HG02610 (cell line): ENCODE results near the gene GRIA4.

Source experiments
- ATAC-seq: cut with Tn5 transposase; IDR thresholded peaks from one replicate; pipeline ENCODE4 v1.9.1; 2021; ENCODE audit warnings: mild to moderate bottlenecking, moderate library complexity; ENCODE audit not compliant: unreplicated experiment

GRIA4 gene

DNA sequence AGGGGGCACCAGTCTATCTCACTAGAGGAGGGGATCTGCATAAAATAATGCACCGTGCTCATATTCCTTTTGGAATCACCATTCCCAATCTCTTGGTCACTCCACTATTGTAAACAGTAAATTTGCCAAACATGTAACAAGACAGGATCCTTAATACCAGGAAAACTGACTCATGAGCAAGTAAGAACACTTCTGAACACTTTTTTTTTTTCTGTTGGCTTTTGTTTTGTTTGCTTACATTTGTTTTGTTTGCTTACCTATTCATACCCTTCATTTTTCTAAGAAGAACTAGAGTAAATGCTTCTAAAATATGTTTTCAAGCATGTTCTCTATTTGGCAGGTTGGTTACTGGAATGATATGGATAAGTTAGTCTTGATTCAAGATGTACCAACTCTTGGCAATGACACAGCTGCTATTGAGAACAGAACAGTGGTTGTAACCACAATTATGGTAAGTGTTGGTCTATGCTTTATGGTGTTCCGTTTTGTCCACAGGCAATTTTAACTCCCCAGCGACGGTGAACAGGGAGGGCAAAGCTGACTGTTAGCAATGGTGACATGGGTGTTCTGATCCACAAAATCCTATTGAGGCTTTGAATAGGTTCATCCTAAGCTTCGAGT is 300.3 kb downstream of the GRIA4 start:
- no peak for ATAC-seq

GRCh38 chr11:105911454-105911853 is 301.6 kb downstream of the GRIA4 start:
- no peak for ATAC-seq

DNA sequence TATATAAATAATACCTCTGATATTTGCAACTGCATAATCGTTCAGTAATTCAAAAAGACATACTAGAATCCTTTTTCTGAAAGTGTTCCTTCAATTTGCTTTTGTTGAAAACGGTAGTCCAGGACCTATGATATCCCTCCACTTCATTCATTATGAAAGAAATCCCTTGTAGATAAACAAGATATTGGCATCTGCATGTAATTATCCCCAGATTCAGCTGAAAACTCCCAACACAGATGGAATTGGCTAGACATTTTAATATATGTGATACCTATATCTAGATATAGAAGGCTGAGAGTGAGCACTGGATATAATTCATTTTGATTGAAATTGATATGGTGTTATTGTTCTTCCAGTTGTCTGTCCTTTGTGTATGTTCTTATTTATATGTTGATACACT is 302.8 kb downstream of the GRIA4 start:
- no peak for ATAC-seq

- ATAC-seq, result no peak
Measured at GRCh38 chr11:105915021-105915420, 305.1 kb downstream of the GRIA4 start.

- no peak for ATAC-seq
Measured at GRCh38 chr11:105918039-105918438, 308.2 kb downstream of the GRIA4 start.

DNA sequence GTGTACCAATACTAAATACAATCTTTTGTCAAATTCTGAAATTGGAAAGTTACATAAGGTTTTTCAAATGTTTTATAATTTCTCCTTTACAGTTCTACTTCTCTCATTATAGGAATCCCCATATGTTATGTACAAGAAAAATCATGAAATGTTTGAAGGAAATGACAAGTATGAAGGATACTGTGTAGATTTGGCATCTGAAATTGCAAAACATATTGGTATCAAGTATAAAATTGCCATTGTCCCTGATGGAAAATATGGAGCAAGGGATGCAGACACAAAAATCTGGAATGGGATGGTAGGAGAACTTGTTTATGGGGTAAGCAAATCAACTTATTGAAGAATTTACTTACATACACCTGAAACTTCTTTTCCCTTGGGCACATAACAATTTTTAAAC is 308.7 kb downstream of the GRIA4 start:
- no peak for ATAC-seq

- ATAC-seq, result no peak
Measured at GRCh38 chr11:105923252-105923651, 313.4 kb downstream of the GRIA4 start.

DNA sequence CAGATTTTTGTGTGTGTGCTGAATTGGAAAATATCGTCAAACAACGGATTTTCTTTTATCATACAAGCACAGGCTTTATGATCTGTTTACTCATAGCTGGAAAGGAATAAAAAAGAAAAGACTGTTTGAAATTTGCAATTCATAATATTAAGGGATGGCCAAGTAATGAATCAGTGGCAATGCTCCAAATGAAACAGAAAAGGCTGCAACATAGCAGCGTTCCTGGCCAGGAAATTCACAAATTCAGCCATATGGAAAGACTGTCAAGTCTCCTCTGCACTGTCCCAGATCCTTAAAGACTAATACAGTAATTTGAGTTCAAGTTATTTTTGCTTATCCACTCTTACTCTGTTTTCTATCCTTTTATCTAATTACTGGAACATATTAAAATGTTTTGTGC is 313.9 kb downstream of the GRIA4 start:
- ATAC-seq, result no peak

DNA sequence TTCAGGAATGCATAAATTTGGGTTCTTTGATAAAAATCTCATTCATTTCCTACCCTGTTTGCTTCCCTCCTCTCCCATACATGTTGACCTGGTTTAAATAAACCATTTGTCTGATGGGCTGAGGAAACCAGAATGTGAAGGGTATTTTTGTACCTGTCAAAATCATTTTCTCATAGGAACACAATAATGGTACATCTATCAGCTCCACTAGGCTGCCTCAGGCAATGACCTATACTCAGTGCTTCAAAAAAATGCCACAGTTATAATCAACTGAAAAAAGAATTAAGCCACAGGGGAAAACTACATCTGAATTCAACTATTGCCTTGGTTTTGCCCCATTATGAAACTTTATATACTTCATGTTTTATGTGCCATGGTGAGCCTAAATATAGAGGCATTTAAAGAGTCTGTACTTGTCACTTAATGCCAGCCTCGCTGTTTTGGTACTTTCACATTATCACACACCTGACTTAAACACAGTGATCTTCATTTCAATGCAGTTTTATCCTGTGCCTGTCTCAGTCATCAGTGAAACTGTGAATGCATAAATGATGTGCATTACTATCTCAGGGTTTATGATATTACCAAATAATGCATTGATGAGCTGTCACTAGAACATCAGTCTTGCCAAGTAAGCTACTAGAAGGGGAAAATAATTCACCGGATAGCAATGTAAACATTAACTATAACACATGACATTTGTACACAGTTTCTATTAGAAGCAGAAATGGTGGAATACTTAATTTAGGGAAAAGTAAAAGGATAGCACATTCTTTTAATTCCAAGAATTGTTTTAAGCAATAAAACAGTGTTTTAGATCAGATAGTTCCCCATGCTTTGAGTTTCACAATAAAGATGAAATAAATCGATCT is 319.4 kb downstream of the GRIA4 start:
- ATAC-seq, result no peak

DNA sequence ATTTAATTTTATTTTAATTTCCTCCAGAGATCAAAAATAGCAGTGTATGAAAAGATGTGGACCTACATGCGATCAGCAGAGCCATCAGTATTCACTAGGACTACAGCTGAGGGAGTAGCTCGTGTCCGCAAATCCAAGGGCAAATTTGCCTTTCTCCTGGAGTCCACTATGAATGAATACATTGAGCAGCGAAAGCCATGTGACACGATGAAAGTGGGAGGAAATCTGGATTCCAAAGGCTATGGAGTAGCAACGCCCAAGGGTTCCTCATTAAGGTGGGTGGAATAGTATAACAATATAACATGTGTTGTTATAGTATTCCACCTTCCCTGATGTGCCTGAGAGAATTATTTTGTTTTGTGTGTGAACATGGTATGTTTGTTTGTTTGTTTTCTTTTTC is 323.8 kb downstream of the GRIA4 start:
- no peak for ATAC-seq

GRCh38 chr11:105935791-105936190 is 325.9 kb downstream of the GRIA4 start:
- ATAC-seq, result no peak

DNA sequence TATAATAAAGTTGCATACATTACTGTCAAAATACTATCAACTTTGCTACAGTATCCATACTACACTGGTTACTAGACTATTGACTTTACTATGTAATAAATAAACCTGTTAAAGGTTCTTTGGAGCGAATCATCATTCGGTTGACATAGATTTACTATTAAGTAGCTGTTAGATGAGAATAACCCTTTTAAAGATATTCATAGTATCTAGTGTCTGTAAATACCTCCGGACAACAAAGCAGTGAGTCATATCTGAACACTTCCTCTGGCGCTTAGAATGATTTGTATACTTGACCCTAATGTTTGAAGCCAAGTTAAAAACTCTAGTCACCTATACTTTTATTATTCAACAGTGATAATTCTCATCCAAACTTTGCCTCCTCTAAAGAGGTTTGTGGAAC is 327.5 kb downstream of the GRIA4 start:
- no peak for ATAC-seq

- ATAC-seq, result no peak
Measured at GRCh38 chr11:105937738-105938137, 327.9 kb downstream of the GRIA4 start.

- no peak for ATAC-seq
Measured at GRCh38 chr11:105942921-105943320, 333.0 kb downstream of the GRIA4 start.

DNA sequence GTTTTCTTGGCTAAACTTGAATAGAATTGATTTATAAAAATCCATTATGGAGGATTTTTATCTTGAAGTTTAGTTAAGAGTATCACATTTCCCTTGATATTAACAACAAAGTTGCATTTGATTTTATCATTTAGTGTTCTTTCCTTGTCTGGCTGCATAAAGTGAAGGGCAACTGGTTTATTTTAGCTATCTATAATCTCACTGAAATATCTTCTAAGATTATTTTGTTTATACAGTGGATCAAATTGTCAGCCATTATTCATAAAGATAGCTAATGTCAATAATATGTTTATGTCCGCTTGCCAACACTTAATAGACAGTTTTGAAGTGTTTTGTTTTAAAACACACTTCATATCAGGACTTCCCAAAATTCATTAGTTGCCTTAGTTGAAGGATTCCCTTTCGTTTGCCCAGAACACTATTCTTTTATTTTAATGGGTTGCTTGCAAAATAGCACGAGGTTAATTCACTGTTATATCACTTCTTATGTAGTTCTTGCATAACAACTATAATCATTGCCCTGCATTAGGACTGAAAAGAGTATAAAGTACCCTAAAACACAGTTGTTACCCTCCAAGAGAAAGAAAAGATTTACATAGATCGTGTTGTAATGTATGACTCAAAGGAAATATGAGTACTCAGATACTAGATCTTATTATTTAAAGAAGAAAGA is 339.2 kb downstream of the GRIA4 start:
- ATAC-seq, result no peak

DNA sequence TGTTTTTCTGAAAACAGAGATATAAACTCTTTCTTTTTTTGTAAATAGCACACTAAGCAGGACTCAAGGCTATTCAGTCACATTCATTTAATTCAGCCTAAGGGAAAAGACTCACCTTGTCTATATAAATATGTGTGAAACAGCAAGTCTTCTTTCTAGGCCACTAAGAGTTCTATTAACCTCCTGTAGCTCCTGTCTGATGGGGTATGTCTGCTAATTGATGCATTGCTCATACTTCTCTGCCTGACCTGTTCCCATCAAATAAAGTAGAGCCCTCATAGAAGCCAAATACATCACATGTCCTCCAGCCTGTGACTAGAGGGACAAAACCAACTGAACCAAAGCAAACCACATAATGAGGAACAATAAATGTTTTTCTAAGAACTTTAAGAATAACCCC is 344.0 kb downstream of the GRIA4 start:
- no peak for ATAC-seq

- no peak for ATAC-seq
Measured at GRCh38 chr11:105960252-105961245, 350.7 kb downstream of the GRIA4 start.

DNA sequence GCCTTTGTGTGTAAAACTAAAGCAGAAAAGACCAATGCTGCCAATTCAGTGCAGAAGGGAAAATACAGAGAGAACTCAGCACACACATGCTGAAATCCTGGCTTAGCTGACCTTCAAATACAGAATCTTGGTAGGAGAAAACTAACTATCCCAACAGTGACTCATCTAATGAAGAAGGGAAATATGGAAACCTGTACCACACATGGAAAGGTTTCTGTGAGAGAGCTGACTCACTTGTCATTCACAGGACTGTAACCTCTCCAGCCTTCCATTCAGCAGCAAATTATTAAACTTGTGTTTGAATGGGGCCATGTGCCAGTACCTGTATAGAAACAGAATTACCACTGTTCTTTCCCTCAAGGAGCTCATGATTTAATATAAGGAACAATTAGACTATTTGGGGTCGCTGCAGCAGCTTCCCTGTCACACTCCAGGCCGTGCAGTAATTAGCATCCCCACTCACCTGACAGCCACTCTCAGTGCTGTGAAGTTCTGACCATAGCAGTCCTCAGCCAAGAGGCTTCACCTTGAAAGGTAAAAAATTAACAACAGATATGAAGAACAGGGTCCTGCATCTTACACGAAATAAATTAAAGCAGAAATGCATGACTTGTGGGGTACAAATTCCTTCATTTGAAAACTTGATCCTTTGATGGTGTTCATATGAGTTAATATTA is 358.3 kb downstream of the GRIA4 start:
- ATAC-seq, result no peak

- no peak for ATAC-seq
Measured at GRCh38 chr11:105969756-105970155, 359.9 kb downstream of the GRIA4 start.

DNA sequence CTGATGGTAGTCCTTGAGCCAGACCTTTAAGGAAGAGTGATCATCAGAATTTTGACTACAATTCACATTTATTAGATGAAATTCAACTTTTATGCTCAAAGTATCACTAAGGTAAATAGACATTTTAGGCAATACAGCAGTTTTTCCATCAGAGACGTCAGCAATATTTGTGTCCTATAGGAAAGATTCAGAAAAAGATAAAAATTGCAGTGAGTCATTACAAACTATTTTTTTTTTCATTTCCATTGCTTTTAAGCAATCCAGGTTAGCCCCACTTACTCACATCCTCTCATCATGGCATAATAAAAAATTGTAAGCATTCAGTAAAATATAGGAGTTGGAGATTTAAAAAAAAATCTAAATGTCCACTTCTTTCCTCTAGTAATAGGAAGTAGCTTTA is 365.3 kb downstream of the GRIA4 start:
- no peak for ATAC-seq
